GM23338 (cell line): ENCODE data around the gene GPR153.

Experiments used
- CREB1 ChIP-seq: fragments of 250-450 bp; sonication (Bioruptor Pico); IDR thresholded peaks from 2 replicates; pipeline ENCODE4 v1.5.0; 2020; ENCODE audit warnings: low read depth, mild to moderate bottlenecking, moderate library complexity
- ETS1 ChIP-seq: IDR thresholded peaks from 2 replicates; pipeline ENCODE4 v1.6.1; 2016; ENCODE audit warnings: antibody characterized with exemption
- EZH2 ChIP-seq: fragments of 200-600 bp; sonication (generic); IDR thresholded peaks from one replicate; pipeline ENCODE4 v1.8.0; 2017; ENCODE audit warnings: antibody characterized with exemption, mild to moderate bottlenecking, low read depth; ENCODE audit not compliant: unreplicated experiment
- EZH2phosphoT487 ChIP-seq: fragments of 200-600 bp; sonication (generic); IDR thresholded peaks from one replicate; pipeline ENCODE4 v1.8.1; 2018; ENCODE audit warnings: antibody characterized with exemption; ENCODE audit not compliant: unreplicated experiment
- JUNB ChIP-seq: IDR thresholded peaks from one replicate; pipeline ENCODE4 v1.6.1; 2016; ENCODE audit warnings: antibody characterized with exemption; ENCODE audit not compliant: unreplicated experiment
- NANOG ChIP-seq: IDR thresholded peaks from 2 replicates; pipeline ENCODE4 v1.6.1; 2016; ENCODE audit warnings: antibody characterized with exemption, borderline replicate concordance
- POLR2AphosphoS5 ChIP-seq: IDR thresholded peaks from 2 replicates; pipeline ENCODE4 v1.6.1; 2016; ENCODE audit warnings: antibody characterized with exemption, low read depth
- REST ChIP-seq: IDR thresholded peaks from one replicate; pipeline ENCODE4 v1.6.1; 2018; ENCODE audit warnings: antibody characterized with exemption; ENCODE audit not compliant: unreplicated experiment
- STAT1 ChIP-seq: IDR thresholded peaks from one replicate; pipeline ENCODE4 v1.6.1; 2016; ENCODE audit warnings: antibody characterized with exemption; ENCODE audit not compliant: unreplicated experiment
- ZNF114 ChIP-seq: fragments of 250-450 bp; sonication (Bioruptor Pico); IDR thresholded peaks from 2 replicates; pipeline ENCODE4 v1.5.0; 2020; ENCODE audit warnings: mild to moderate bottlenecking, moderate library complexity
- ZNF331 ChIP-seq: fragments of 250-450 bp; sonication (Bioruptor Pico); IDR thresholded peaks from 2 replicates; pipeline ENCODE4 v1.5.0; 2020; ENCODE audit warnings: low read depth, mild to moderate bottlenecking, moderate library complexity
- TF ChIP-seq, protein P1 (sequence below), 2 experiments: fragments of 200-600 bp in 1 of 2; sonication (generic) in 1 of 2; conservative IDR thresholded peaks; 2 replicates each; pipeline versions ENCODE4 v1.5.1 to v1.6.1; 2016 to 2017; ENCODE audit warnings: antibody characterized with exemption in 2 of 2, low read depth in 2 of 2, mild to moderate bottlenecking in 2 of 2, moderate library complexity in 1 of 2

GRCh38 chr1:6218375-6219164 lies 42.3 kb downstream of the GPR153 start:
- TF ChIP-seq, protein P1, sequence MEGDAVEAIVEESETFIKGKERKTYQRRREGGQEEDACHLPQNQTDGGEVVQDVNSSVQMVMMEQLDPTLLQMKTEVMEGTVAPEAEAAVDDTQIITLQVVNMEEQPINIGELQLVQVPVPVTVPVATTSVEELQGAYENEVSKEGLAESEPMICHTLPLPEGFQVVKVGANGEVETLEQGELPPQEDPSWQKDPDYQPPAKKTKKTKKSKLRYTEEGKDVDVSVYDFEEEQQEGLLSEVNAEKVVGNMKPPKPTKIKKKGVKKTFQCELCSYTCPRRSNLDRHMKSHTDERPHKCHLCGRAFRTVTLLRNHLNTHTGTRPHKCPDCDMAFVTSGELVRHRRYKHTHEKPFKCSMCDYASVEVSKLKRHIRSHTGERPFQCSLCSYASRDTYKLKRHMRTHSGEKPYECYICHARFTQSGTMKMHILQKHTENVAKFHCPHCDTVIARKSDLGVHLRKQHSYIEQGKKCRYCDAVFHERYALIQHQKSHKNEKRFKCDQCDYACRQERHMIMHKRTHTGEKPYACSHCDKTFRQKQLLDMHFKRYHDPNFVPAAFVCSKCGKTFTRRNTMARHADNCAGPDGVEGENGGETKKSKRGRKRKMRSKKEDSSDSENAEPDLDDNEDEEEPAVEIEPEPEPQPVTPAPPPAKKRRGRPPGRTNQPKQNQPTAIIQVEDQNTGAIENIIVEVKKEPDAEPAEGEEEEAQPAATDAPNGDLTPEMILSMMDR (conservative IDR thresholded peaks at IDR 0.05; ENCODE audit: low read depth in 2 of 2): no peak
- TF ChIP-seq REST (no peak), EZH2phosphoT487 (no peak), JUNB (no peak), CREB1 (CRISPR knock-in tag) (no peak), POLR2AphosphoS5 (no peak), EZH2 (no peak), ZNF331 (CRISPR knock-in tag) (no peak), ZNF114 (CRISPR knock-in tag) (no peak), STAT1 (no peak), NANOG (no peak), ETS1 (no peak)
